COLO829 (cell line): ENCODE data around the gene LHFPL6.
A peak's percentile ranks its signal among the peaks of the same experiment; 100 is the strongest.

Experiments
- DNase-seq: peaks from one replicate; pipeline ENCODE4 v3.0.0; 2012; ENCODE audit warnings: low spot score

The LHFPL6 gene

GRCh38 chr13:39381456-39381855 lies 221.5 kb downstream of the LHFPL6 start:
- DNase-seq = no peak

GRCh38 chr13:39379667-39380655 lies 223.0 kb downstream of the LHFPL6 start:
- no peak for DNase-seq

GRCh38 chr13:39379118-39379517 lies 223.9 kb downstream of the LHFPL6 start:
- no peak for DNase-seq

GRCh38 chr13:39378306-39378705 lies 224.7 kb downstream of the LHFPL6 start:
- DNase-seq = no peak

GRCh38 chr13:39377699-39378098 lies 225.3 kb downstream of the LHFPL6 start:
- DNase-seq = no peak

GRCh38 chr13:39376076-39376475 lies 226.9 kb downstream of the LHFPL6 start:
- DNase-seq = no peak

- no peak for DNase-seq
These were observed 227.4 kb downstream of the LHFPL6 start for GRCh38 chr13:39375601-39376000.

GRCh38 chr13:39374741-39375189 lies 228.2 kb downstream of the LHFPL6 start:
- no peak for DNase-seq

GRCh38 chr13:39373145-39373544 lies 229.8 kb downstream of the LHFPL6 start:
- DNase-seq = no peak

GRCh38 chr13:39371706-39372105 lies 231.3 kb downstream of the LHFPL6 start:
- DNase-seq = no peak

GRCh38 chr13:39370554-39370953 lies 232.4 kb downstream of the LHFPL6 start:
- no peak for DNase-seq

- DNase-seq = no peak
These were observed 232.9 kb downstream of the LHFPL6 start for GRCh38 chr13:39370048-39370447.

GRCh38 chr13:39369161-39369890 lies 233.7 kb downstream of the LHFPL6 start:
- DNase-seq = no peak

GRCh38 chr13:39365879-39366278 lies 237.1 kb downstream of the LHFPL6 start:
- no peak for DNase-seq

- DNase-seq = no peak
These were observed 238.0 kb downstream of the LHFPL6 start for GRCh38 chr13:39364947-39365468.

- no peak for DNase-seq
These were observed 239.6 kb downstream of the LHFPL6 start for GRCh38 chr13:39363382-39363772.

GRCh38 chr13:39362652-39363381 lies 240.2 kb downstream of the LHFPL6 start:
- DNase-seq = no peak

- no peak for DNase-seq
These were observed 249.0 kb downstream of the LHFPL6 start for GRCh38 chr13:39353988-39354387.

GRCh38 chr13:39350461-39350881 lies 252.5 kb downstream of the LHFPL6 start:
- DNase-seq = peak; percentile 6

- DNase-seq = peak; percentile 89
These were observed 253.5 kb downstream of the LHFPL6 start for GRCh38 chr13:39349391-39349960.
